H1 (cell line): ENCODE data around the gene RS1.

ENCODE experiments used
- NANOG ChIP-seq: IDR thresholded peaks from 2 replicates; pipeline ENCODE4 v1.6.1; 2011; ENCODE audit warnings: low read length, low read depth, mild to moderate bottlenecking, inconsistent platforms; ENCODE audit not compliant: insufficient read depth, poor library complexity, severe bottlenecking
- POLR2AphosphoS5 ChIP-seq: IDR thresholded peaks from 2 replicates; pipeline ENCODE4 v1.6.1; 2011; ENCODE audit warnings: low read depth, low read length
- TF ChIP-seq, protein P1 (sequence below), 3 experiments: IDR thresholded peaks; 1 replicate in 2 of 3; 2 replicates in 1 of 3; pipeline versions ENCODE4 v1.5.1 to v1.6.1; 2011; ENCODE audit warnings: low read length in 3 of 3, mild to moderate bottlenecking in 3 of 3, inconsistent platforms in 2 of 3, low read depth in 1 of 3, moderate library complexity in 1 of 3; ENCODE audit not compliant: insufficient read depth in 1 of 3; ENCODE audit errors: control extremely low read depth in 1 of 3

- TF ChIP-seq NANOG, result no peak
- TF ChIP-seq, protein P1, sequence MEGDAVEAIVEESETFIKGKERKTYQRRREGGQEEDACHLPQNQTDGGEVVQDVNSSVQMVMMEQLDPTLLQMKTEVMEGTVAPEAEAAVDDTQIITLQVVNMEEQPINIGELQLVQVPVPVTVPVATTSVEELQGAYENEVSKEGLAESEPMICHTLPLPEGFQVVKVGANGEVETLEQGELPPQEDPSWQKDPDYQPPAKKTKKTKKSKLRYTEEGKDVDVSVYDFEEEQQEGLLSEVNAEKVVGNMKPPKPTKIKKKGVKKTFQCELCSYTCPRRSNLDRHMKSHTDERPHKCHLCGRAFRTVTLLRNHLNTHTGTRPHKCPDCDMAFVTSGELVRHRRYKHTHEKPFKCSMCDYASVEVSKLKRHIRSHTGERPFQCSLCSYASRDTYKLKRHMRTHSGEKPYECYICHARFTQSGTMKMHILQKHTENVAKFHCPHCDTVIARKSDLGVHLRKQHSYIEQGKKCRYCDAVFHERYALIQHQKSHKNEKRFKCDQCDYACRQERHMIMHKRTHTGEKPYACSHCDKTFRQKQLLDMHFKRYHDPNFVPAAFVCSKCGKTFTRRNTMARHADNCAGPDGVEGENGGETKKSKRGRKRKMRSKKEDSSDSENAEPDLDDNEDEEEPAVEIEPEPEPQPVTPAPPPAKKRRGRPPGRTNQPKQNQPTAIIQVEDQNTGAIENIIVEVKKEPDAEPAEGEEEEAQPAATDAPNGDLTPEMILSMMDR (IDR thresholded peaks at IDR 0.05; ENCODE audit: control extremely low read depth in 1 of 3, insufficient read depth in 1 of 3, low read depth in 1 of 3, low read length in 3 of 3), result no peak
- TF ChIP-seq POLR2AphosphoS5, result no peak
Observed at GRCh38 chrX:18613930-18614639, 57.8 kb downstream of the RS1 start.
